Stimulated activated CD4-positive, alpha-beta T cell treated with anti-CD3 and anti-CD28 coated beads, Interleukin-1b, Interleukin-23, amount 100 ng/mL, for 48 hours (primary cell): Measurements from ENCODE around the gene XRCC4.

Experiments used
- DNase-seq: peaks from one replicate; pipeline ENCODE4 v3.0.0-alpha.2; 2020

Gene XRCC4

DNA sequence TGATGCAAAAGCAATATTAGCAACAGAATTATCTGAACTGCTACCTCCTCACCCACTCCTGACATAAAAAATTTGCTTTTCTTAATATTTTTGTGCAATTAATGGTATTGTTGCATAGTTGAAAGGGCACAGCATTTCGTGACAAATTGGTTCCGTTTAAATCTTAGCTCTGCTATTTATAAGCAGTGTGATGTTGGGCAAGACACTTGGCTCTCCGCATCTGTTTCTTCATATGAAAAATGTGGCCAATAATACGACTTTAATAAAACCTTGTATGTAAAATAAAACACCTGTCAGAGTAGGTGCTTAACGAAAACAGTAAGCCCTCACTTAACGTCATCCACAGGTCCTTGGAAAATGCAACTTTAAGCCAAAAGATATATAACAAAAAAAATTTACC lies 4.4 kb upstream of the XRCC4 start:
- DNase-seq: no peak

DNA sequence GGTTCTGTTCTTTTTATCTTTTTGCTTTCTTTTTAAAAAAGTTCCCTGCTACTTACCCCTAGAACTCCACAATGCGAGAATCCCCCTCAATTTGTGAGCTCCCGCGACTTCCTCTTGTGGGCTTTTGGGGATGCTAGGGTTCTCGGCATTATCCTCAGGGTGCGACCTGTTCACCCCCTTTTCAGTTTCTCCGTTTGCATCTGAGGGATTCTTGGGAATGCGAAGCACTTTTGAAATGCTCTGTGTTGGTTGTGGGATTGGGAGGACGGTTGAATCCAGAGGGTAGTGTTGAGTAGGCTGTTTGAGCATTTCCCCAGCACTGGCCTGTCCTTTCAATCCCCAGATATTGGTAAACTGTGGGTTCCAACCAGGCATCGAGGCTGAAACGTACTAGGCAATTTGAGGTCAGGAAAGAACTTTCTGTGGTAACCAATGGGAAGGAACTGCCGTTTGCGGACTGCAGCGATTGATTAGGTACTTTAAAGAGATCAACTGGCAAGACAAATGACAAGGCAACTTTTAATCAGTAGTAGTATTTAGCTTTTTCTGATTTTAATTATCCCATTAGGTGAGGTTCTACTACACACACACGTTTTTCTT lies 415 bp downstream of the XRCC4 start:
- no peak for DNase-seq

DNA sequence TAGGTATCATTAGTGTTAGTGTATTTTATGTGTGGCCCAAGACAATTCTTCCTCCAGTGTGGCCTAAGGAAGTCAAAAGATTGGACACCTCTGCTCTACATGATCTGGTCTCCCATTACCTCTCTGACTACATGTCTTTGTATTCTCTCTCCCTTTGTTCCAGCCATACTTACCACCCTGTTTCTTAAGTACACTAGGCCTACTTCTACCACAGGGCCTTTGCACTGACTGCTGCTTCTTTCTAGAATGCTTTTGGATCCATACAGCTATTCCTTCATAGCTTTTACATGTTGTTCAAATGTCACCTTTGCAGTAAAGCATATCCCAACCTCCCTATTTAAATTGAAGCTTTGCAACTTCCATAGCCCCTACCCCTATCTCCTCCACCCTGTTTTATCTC lies 5.4 kb downstream of the XRCC4 start:
- no peak for DNase-seq

DNA sequence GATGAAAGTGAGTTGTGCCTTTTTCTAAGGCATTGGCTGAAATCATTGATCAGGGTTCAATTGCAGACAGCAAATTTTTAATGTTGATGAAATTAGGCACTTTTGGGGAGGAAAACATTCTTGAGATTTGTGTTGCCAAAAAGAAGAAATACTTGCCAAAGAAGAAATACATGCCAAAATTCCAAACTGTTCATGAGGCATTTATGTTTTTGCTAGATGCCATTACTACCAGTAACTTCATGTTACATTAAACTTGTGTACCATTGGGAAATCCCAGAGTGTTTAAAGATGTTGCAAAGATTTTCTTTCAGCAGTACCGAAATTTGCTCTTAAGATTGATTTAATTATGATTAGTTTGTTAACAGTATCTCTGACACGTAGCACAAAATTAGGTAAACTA lies 7.0 kb downstream of the XRCC4 start:
- DNase-seq: no peak

DNA sequence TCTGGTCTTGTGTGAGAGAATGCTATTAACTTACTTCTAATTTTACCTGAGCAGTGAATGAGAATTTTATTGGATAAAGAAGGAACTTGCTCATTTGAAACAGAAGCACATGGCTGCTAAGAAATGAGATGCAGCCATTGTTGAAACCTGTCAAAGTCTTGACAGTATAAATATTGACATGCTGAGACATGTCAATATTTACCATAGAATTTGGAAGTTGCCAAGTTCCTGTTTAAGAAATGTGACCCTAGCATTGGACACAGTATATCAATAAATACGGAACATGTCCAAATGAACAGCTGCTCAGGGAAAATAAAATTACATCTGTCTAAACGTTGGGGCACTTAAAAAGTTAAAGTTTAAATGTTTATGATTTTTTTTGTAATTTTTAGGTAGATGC lies 7.8 kb downstream of the XRCC4 start:
- no peak for DNase-seq

DNA sequence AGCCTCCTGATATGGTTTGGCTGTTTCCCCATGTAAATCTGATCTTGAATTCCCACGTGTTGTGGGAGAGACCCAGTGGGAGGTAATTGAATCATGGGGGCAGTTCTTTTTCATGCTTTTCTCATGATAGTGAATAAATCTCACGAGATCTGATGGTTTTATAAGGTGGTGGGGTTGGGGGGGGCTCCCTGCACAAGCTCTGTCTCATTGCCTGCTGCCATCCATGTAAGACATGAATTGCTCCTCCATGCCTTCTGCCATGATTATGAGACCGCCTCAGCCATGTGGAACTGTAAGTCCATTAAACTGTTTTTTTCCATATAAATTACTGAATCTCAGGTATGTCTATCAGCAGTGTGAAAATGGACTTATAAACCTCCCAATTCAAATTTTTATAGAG lies 12.8 kb downstream of the XRCC4 start:
- no peak for DNase-seq

DNA sequence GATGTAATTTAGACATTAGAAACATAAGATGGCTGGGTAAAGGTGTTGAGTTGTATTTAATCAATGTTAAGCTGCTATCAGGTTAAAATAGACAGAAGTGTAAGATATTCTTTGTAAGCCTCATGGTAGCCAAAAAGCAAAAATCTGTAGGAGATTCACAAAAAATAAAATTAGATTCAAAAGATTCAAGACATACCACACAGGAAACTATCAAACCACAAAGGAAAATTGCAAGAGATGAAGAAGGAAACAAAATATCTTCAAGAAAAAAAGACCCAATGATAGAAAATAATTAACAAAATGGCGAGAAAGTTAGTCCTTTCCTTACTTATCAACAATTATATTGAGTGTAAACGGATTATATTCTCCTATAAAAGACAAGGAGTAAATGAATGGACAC lies 15.3 kb downstream of the XRCC4 start:
- DNase-seq: no peak

DNA sequence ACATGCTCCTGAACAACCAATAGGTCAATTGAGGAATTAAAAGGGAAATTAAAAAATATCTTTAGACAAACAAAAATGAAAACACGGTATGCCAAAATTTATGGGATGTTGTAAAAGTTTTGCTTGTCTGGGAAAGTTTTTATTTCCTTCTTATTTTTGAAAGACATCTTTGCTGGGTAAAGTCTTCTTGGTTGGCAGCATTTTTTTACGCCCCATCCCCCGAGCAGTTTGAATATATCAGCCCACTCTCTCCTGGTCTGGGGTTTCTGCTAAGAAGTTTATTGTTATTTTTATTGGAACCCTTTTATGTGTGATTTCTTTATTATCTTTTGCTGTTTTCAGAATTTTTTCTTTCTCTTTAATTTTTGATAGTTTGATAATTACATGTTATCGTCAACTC lies 16.3 kb downstream of the XRCC4 start:
- no peak for DNase-seq

DNA sequence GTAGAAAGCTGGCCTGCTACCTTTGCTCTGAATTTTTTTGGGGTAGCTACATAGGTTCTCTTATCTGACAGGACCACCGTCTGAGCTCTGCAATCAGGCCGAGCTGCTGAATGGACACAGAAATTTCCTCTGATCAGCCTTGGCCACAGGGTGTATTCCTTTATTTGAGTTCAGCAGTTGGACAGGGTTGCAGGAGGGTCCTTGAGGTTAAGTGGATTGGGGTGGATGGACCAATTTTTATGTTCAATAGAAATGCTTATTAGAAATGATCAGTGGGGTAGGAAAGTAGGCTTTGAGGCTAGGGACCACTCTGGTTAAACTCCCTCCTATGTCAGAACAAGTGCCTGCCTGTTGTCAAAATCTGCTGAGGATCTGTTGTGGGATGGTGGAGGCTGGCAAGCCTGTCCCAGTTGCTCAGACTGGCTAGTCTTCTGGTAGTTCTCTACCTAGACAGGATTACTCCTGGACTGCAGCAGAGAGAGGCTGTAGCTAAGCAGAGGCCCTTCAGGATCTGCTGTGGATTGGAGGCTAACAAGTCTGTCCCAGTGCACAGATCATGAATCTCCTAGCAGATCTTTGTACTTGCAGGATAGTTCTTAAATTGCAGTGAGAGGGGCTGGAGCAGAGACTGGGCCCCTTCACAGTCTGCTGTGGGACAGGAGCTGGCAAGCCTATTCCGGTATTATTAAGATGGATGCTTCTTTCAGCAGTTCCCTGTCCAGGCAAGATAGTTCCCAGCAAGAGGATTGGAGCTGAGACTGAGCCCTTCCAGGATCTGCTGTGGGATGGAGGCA lies 18.0 kb downstream of the XRCC4 start:
- DNase-seq: no peak

DNA sequence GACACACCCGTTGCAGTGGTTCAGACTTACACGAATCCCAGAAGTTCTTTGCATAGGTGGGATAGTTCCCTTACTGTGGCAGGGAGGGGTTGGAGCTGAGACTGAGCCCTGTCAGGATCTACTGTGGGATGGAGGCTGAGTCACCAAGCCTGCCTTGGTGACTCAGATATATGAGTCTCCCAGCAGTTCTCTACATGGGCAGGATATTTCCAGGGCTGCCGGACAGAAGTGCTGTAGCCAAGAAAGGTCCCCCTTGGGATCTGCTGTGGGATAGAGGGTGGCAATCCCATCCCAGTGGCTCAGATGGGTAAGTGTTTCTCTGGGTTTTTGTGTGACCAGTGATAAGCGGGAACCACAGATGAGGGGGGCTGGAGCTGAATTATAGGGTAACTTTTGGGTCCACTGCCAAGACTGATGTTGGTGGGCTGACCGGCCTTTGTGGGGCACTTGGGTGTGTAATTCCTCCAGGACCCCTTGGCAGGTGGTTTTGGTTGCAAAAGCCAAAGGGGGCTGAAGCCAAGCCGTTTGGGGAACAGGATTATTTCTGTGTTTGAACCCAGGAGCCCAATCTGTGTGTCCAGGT lies 18.7 kb downstream of the XRCC4 start:
- DNase-seq: no peak

DNA sequence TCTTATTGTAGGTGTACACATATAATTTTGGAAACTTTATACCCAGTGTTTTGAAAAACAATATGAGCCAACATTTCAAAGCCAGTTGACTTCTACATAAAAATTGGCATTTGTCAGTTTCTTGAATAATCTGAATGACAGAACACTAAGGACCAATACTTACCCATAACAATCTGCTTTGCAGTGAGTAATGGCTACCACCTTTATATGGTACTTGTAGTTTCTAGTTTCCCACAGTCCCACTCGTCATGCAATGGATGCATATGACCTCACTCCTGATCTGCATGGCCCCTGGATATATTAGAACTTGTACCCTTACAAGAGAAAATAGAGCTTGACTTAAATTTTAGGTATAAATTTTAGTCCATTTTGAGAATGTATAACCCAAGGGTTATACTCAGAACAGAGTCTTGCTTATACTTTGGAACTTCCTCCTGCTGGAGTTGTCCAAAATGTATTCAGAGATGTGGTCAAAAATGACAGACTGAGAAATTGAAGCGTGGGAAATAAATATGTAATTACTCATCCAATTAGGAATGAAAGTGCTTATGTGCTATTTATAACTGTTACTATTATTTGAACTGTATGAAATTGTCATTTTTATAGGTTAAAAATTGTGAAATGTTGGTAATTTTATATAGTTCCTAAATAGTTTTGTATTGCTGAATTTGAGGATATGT lies 19.5 kb downstream of the XRCC4 start:
- DNase-seq: no peak

DNA sequence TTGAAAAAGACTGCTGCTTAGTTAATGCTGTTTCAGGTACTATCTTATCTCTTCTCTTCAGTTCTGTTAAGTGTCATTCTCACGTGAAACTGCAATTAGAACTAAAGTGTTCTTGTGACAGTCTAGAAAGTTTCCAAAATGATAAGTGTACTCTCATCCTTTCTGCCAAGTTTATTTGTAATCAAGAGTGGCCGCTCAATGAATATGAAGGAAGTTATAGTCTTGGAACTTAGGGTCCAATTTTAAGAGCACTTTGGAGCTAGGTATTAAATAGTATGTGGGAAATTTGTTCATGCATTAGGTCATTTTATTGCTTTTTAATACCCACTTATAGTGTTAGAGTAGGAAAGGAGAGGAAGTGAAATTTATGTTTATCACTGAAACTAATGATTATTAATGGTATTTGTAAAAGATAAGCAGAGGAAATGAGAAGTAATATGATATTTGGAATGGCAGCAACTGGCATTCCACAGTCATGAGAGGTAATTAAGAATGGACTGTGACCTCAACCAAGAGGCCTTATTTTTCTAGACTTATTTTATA lies 20.4 kb downstream of the XRCC4 start:
- DNase-seq: no peak

DNA sequence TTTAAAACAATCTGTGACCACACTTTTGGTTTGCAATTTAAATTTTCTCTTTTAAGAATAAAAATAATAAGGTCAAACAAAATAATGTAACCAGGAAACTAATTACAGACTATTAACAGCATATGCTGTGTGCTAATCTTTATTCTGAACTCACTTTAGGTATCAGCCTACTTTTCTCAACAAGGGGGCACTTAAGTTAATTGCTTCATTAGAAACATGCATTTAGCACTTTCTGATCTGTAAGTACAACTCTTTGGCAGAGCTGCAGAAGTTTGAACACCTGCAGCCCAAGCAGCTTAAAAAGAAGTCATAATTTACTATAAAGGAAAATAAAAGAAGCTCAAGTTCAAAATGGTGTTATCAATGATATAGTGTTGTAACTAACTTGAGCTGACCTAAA lies 21.7 kb downstream of the XRCC4 start:
- DNase-seq: no peak

DNA sequence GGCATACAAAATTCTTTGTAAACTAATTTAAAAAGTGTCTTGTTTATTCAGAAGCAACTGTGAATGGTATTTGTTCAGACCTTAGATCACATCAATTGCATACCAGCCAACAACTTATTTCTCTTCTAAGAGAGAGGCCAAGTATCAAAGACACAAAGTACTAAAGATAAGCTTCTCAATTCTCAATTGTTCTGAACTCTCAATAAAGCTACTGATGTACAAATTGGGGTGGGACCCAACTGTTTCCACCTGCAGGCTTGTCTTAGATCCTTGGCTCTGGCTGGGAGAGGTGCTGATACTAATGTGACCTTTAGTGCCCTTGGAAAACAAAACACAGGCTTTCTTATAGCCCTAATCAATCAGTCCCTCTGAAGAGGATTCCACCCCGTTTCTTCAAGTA lies 22.1 kb downstream of the XRCC4 start:
- no peak for DNase-seq

DNA sequence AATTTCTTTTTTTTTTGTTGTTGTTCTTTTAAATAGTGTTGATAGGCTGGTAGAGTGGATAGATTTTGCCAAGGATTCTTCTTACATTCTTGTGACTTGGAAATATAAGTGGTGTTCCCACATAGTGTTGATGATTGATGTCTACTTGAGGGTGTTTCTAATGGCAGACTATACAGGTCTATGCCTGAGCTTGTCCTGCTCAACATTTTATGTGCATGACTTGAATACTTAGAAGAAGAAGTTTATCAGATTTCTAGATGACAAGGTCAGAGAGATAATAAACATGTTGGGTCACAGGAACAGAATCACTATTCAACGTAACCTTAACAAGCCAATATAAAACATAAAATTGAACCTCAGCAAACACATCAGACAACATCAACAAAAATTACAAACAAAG lies 24.2 kb downstream of the XRCC4 start:
- no peak for DNase-seq

DNA sequence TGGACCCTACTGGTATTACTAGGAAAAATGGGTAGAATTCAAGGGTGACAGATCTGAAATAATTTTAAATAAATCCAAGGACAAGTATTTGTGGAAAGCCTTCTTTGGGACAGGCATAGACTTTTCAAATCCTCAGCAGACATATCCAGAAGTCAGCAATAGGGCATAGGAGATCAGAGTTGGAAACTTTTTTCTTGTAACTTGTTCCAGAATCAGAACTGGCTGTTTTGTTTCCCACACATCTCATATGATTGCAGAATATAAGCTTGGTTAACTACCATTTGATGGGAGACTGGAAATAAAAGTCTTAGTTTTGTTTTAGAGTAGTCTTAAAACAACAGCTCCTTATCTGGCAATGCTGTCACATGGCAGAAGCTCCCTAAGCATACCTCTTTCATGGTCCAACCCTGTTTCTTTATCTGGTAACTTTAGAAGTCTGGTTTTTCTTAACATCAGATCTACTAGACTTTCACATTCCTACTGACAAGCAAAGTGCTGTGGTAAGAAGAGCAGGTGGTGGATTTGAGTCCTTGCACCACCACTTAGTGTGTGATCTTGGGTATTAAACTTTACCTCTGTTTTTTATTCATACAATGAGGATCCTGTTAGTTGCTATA lies 25.1 kb downstream of the XRCC4 start:
- no peak for DNase-seq

DNA sequence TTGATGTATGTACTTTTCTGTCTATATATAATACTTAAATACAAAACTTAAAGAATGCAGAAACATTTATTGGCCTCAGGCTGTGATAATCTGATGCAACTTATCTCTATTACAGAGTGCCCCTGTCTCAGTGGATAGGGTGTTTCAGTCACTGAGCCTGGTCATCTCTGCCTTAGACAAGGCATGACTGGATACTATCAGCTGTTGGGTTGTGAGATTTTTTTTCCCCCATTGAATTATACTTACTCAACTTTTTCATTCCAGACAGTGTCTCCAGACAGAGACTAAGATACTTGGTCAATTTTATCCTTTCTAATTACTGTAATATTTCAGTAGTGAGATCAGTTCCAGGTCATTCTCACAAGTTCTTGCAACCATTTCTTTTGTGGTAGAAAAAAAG lies 26.7 kb downstream of the XRCC4 start:
- DNase-seq: no peak

DNA sequence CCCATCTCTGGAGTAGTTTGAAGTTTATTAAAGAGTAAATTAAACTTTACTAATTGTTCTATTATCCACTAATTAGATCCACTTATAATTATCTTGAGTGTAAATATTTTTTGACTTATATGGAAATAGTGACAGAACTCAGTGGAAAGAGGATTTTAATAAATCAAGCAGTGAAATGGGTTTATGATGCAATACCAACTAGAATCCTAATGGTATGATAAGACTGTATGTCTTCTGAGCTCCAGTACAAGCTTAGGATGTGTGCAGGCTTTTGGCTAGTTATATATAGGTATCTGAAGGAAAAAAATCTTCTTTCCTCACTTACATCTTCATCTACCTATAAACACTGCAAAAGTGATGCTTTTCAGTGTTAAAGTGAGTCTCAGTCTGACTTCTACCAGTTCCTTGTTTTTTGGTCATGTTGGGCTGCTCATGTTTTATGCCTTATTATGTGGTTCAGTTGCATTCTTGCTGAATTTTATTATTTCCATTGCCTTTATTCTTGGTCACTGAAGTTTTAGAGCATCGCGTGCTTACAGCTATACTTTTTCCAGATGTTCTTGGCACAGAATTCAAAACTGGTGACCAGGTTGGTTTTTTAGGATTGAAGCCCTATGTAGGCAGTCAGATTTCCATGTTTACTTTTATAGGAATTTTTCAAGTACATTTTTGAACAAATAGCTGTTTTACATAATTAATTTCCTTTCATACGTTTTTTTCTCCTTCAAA lies 30.5 kb downstream of the XRCC4 start:
- no peak for DNase-seq

DNA sequence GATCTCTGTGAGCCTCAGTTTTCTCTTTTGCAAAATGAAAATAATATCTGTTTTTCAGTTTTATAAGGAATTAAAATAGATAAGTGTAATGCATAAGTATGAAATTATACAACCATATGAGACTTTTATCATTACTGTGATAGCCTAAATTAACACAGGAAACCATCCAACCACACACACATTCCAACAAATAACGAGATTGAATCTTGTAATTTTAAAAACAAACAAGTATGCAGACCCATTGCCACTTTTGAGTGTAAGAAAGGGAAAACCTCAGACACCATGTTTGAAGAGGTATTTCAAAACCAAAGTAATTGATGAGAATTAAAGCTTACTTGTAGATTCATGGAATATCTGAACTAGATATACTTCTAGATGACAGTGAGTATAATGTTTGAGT lies 32.0 kb downstream of the XRCC4 start:
- no peak for DNase-seq

DNA sequence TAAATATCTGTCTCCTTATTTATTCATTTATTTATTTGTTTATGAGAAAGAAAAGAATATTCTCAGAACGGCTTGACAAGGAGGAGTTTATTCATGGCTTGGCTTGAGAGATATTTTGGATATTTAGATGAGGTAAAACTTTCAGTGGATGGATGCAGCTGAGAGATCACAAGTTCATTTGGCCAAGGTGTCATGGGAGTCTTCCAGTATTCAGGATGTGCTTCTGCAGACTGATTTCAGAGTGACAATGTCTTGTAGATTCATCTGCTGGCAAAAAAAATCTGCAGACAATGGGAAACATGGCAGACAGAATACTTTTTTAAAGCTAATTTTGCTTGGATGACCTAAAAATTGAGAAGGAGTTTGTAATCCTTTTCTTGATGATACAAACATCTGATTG lies 38.5 kb downstream of the XRCC4 start:
- no peak for DNase-seq

DNA sequence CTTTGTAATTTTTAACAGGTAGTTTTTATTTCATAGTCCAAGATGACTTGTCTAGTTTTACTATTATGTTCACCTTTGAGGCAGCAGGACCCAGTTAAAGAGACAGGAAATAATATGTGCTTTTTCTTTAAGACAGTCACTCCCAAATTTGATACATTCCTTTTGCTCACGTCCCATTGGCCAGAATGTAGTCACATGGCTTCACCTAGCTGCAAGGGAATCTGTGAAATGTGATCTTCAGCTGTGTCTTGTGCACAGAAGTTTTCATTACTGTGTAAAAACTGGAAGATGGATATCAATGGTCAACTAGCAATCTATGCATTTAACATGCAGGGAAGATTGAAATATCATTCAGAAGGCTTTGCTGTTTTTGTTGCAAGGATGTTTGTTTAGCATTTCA lies 41.1 kb downstream of the XRCC4 start:
- DNase-seq: no peak

DNA sequence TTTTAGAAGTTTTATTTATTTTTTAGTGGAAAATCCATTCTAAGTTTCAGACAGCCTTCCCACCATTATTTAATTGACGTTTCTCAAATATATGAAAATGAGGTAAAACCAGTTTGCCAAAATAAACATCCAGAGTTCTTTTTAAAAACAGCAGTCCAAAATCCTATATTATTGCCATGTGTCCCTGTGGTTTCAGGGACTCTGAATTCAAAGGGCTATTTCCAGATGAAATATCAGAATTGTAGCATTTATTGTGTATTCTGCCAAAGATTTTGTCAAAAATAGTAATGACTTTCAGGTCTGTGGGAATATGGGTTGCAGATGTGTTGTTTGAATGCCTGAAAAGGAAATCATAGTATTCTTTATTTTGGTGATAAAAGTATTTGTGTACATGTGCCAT lies 41.6 kb downstream of the XRCC4 start:
- no peak for DNase-seq

DNA sequence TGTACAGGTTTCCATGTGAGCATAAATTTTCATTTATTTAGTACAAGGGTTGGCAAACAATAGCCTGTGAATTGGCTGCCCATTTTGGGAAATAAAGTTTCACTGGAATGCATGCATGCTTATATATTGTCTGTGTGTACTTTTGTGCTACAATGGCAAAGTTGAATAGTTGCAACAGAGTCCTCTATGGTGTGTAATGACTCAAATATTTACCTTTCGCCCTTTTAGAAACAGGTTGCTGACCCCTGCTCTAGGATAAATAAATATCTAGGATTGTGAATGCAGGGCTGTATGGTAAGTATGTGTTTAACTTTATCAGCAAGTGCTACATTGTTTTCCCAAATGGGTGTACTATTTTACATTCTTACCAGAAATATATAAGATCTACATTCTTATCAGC lies 47.2 kb downstream of the XRCC4 start:
- DNase-seq: no peak
